Measurements from ENCODE around the gene TMEM121.
"Not testable (repeated sequence)": the region's sequence is repeated elsewhere in the genome, so short reads cannot be mapped to it uniquely, and the experiment has no call there.

The TMEM121 gene

GRCh38 chr14:105562713-105563346, 36.4 kb downstream of the TMEM121 start:
- Histone ChIP-seq H3K9ac (ENCODE audit: low read length) (peak overlapping the region; percentile 65), H2AFZ (ENCODE audit: low read depth, low read length, severe bottlenecking) (no peak overlapping the region), H3F3A (ENCODE audit: insufficient read depth) (peaks cover 18% of the 10 kb centered on the region), H3K9me2 (replicated peaks; ENCODE audit: insufficient read depth, low read length) (no peaks in the 10 kb centered on the region), H3K9me3 (ENCODE audit: insufficient read depth, low read length) (peaks cover 7% of the 10 kb centered on the region; the same call in 1 of the 2 replicates), H3K79me2 (ENCODE audit: insufficient read depth, low read length) (peaks cover 5% of the 10 kb centered on the region; the same call in 1 of the 2 replicates), H3K4me2 (ENCODE audit: low read depth, low read length, poor library complexity, severe bottlenecking) (peak overlapping the region; percentile 41), H3K4me3 (ENCODE audit: insufficient read depth, low read length, poor library complexity, severe bottlenecking) (peak overlapping the region; percentile 8), H3K36me3 (ENCODE audit: low read length) (no peaks in the 10 kb centered on the region), H3K27me3 (ENCODE audit: low read length) (no peaks in the 10 kb centered on the region), H4K20me1 (ENCODE audit: low read depth, low read length) (no peaks in the 10 kb centered on the region), H3K27ac (ENCODE audit: low read depth, low read length) (peak overlapping the region; percentile 97)
- TF ChIP-seq CTCF (IDR thresholded peaks at IDR 0.05; ENCODE audit: insufficient read depth, low read length, poor library complexity, severe bottlenecking), result no peak
- TF ChIP-seq EZH2phosphoT487 (conservative IDR thresholded peaks at IDR 0.05; ENCODE audit: low read length), result no peak

- TF ChIP-seq EZH2phosphoT487 (conservative IDR thresholded peaks at IDR 0.05; ENCODE audit: low read length) (no peak), CTCF (IDR thresholded peaks at IDR 0.05; ENCODE audit: insufficient read depth, low read length, poor library complexity, severe bottlenecking) (no peak)
- Histone ChIP-seq H3K9me3 (ENCODE audit: insufficient read depth, low read length) (peaks cover 7% of the 10 kb centered on the region; the same call in 1 of the 2 replicates), H4K20me1 (ENCODE audit: low read depth, low read length) (no peaks in the 10 kb centered on the region), H3K4me2 (ENCODE audit: low read depth, low read length, poor library complexity, severe bottlenecking) (peak overlapping the region; percentile 41), H3K36me3 (ENCODE audit: low read length) (no peaks in the 10 kb centered on the region), H3F3A (ENCODE audit: insufficient read depth) (peaks cover 23% of the 10 kb centered on the region), H3K9ac (ENCODE audit: low read length) (peak overlapping the region; percentile 65), H3K9me2 (replicated peaks; ENCODE audit: insufficient read depth, low read length) (no peaks in the 10 kb centered on the region), H2AFZ (ENCODE audit: low read depth, low read length, severe bottlenecking) (no peak overlapping the region), H3K27ac (ENCODE audit: low read depth, low read length) (peak overlapping the region; percentile 97), H3K79me2 (ENCODE audit: insufficient read depth, low read length) (peaks cover 5% of the 10 kb centered on the region; the same call in 1 of the 2 replicates), H3K4me3 (ENCODE audit: insufficient read depth, low read length, poor library complexity, severe bottlenecking) (no peak overlapping the region), H3K27me3 (ENCODE audit: low read length) (no peaks in the 10 kb centered on the region)
Measured at GRCh38 chr14:105563347-105563737, 37.0 kb downstream of the TMEM121 start.

- not testable (repeated sequence) for H2AFZ ChIP-seq (ENCODE audit: low read depth, low read length, severe bottlenecking); H3K79me2 ChIP-seq (ENCODE audit: insufficient read depth, low read length); H3K36me3 ChIP-seq (ENCODE audit: low read length); H3K9me3 ChIP-seq (ENCODE audit: insufficient read depth, low read length); H3K27me3 ChIP-seq (ENCODE audit: low read length); H3K9me2 ChIP-seq (replicated peaks; ENCODE audit: insufficient read depth, low read length); H3K4me3 ChIP-seq (ENCODE audit: insufficient read depth, low read length, poor library complexity, severe bottlenecking); H4K20me1 ChIP-seq (ENCODE audit: low read depth, low read length)
- Histone ChIP-seq H3K9ac (ENCODE audit: low read length) (peak overlapping the region; percentile 65), H3K27ac (ENCODE audit: low read depth, low read length) (peak overlapping the region; percentile 97), H3K4me2 (ENCODE audit: low read depth, low read length, poor library complexity, severe bottlenecking) (peak overlapping the region; percentile 41), H3F3A (ENCODE audit: insufficient read depth) (peaks cover 30% of the 10 kb centered on the region)
Measured at GRCh38 chr14:105564536-105564935, 38.2 kb downstream of the TMEM121 start.

- not testable (repeated sequence) for H3K9me3 ChIP-seq (ENCODE audit: insufficient read depth, low read length); H2AFZ ChIP-seq (ENCODE audit: low read depth, low read length, severe bottlenecking); H3K36me3 ChIP-seq (ENCODE audit: low read length); H3K9me2 ChIP-seq (replicated peaks; ENCODE audit: insufficient read depth, low read length); H3K4me3 ChIP-seq (ENCODE audit: insufficient read depth, low read length, poor library complexity, severe bottlenecking); H4K20me1 ChIP-seq (ENCODE audit: low read depth, low read length); H3K27me3 ChIP-seq (ENCODE audit: low read length)
- Histone ChIP-seq H3K4me2 (ENCODE audit: low read depth, low read length, poor library complexity, severe bottlenecking) (peak overlapping the region; percentile 48), H3K79me2 (ENCODE audit: insufficient read depth, low read length) (peaks cover 12% of the 10 kb centered on the region; the same call in 1 of the 2 replicates), H3F3A (ENCODE audit: insufficient read depth) (peaks cover 38% of the 10 kb centered on the region), H3K27ac (ENCODE audit: low read depth, low read length) (peak overlapping the region; percentile 97), H3K9ac (ENCODE audit: low read length) (peak overlapping the region; percentile 65)
Measured at GRCh38 chr14:105565185-105565919, 39.0 kb downstream of the TMEM121 start.

GRCh38 chr14:105566248-105567163, 40.1 kb downstream of the TMEM121 start:
- H3K9me2 ChIP-seq (replicated peaks; ENCODE audit: insufficient read depth, low read length); H3K9me3 ChIP-seq (ENCODE audit: insufficient read depth, low read length); H3K4me2 ChIP-seq (ENCODE audit: low read depth, low read length, poor library complexity, severe bottlenecking); H3K36me3 ChIP-seq (ENCODE audit: low read length); H3K4me3 ChIP-seq (ENCODE audit: insufficient read depth, low read length, poor library complexity, severe bottlenecking); H2AFZ ChIP-seq (ENCODE audit: low read depth, low read length, severe bottlenecking); H4K20me1 ChIP-seq (ENCODE audit: low read depth, low read length); H3K27me3 ChIP-seq (ENCODE audit: low read length): not testable (repeated sequence)
- peak overlapping the region; percentile 54; the same call in 1 of the 2 replicates for H3K9ac ChIP-seq (ENCODE audit: low read length)
- H3K79me2 ChIP-seq (ENCODE audit: insufficient read depth, low read length), result peaks cover 19% of the 10 kb centered on the region; the same call in 1 of the 2 replicates
- H3F3A ChIP-seq (ENCODE audit: insufficient read depth), result peaks cover 40% of the 10 kb centered on the region
- H3K27ac ChIP-seq (ENCODE audit: low read depth, low read length), result peak overlapping the region; percentile 97
